Smooth muscle cell (in vitro differentiated cells): ENCODE measurements around the gene PDE11A. TPM values are rescaled to one million over a fixed set of nuclear protein-coding genes. Genes with fewer than 3 reads are reported as not detected.

Source experiments
- DNase-seq: peaks from one replicate; lab custom pipeline; 2025; ENCODE audit not compliant: unreplicated experiment; lab: John Stamatoyannopoulos, UW
- H2AFZ ChIP-seq: fragments of 200-600 bp; sonication (generic); 2 replicates; pipeline ENCODE4 v1.6.0; 2016; ENCODE audit warnings: antibody characterized with exemption, low read depth, mild to moderate bottlenecking
- H3F3A ChIP-seq: fragments of 200-600 bp; sonication (generic); 2 replicates; pipeline ENCODE4 v1.6.0; 2017; ENCODE audit warnings: antibody characterized with exemption, low read depth
- H3K27ac ChIP-seq: fragments of 200-600 bp; sonication (generic); 2 replicates; pipeline ENCODE4 v1.5.1; 2016; ENCODE audit warnings: low read depth, mild to moderate bottlenecking
- H3K27me3 ChIP-seq: fragments of 200-600 bp; sonication (generic); 2 replicates; pipeline ENCODE4 v1.6.1; 2016; ENCODE audit warnings: low read depth, mild to moderate bottlenecking
- H3K36me3 ChIP-seq: fragments of 200-600 bp; sonication (generic); 2 replicates; pipeline ENCODE4 v1.5.1; 2016; ENCODE audit warnings: low read depth
- H3K4me1 ChIP-seq: fragments of 200-600 bp; sonication (generic); 2 replicates; pipeline ENCODE4 v1.5.1; 2016; ENCODE audit warnings: low read depth
- H3K4me2 ChIP-seq: fragments of 200-600 bp; sonication (generic); 2 replicates; pipeline ENCODE4 v1.6.0; 2016; ENCODE audit warnings: mild to moderate bottlenecking
- H3K4me3 ChIP-seq: fragments of 200-600 bp; sonication (generic); 2 replicates; pipeline ENCODE4 v1.5.1; 2016; ENCODE audit warnings: mild to moderate bottlenecking
- H3K79me2 ChIP-seq: fragments of 200-600 bp; sonication (generic); 2 replicates; pipeline ENCODE4 v1.6.0; 2016; ENCODE audit warnings: low read depth, mild to moderate bottlenecking
- H3K9ac ChIP-seq: fragments of 200-600 bp; sonication (generic); 2 replicates; pipeline ENCODE4 v1.6.0; 2016; ENCODE audit warnings: low read depth
- H3K9me3 ChIP-seq: fragments of 200-600 bp; sonication (generic); replicated peaks from 2 replicates; pipeline ENCODE4 v1.5.1; 2016; ENCODE audit warnings: low read depth
- H4K20me1 ChIP-seq: fragments of 200-600 bp; sonication (generic); 2 replicates; pipeline ENCODE4 v1.6.0; 2016; ENCODE audit warnings: low read depth
- WGBS: methylation state at CpG from one replicate; pipeline ENCODE4 v1.1.7; 2016; ENCODE audit warnings: low lambda C conversion rate; 5-methylcytosine and 5-hydroxymethylcytosine counted together
- polyA plus RNA-seq: library from polyadenylated mRNA; unstranded; fragments of >200 nt; fragmentation: Nextera tagmentation; extraction: Ambion mirVana; gene quantifications from 2 replicates; pipeline ENCODE4 v1.2.1, GENCODE V29; 2016
- total RNA-seq: library from RNA; depleted of rRNA; stranded (reverse); fragments of >200 nt; gene quantifications from 2 replicates; pipeline ENCODE4 v1.2.3, GENCODE V29; 2014
- TF ChIP-seq, protein P1 (sequence below): fragments of 200-600 bp; sonication (generic); IDR thresholded peaks from 2 replicates; pipeline ENCODE4 v1.5.1; 2017; ENCODE audit warnings: borderline replicate concordance, mild to moderate bottlenecking, antibody characterized with exemption; ENCODE audit not compliant: insufficient read depth, poor library complexity, severe bottlenecking

The PDE11A gene
- total and polyA plus RNA-seq, 2 experiments from 2014 or later = under 0.01 TPM; not detected in 1

GRCh38 chr2:177676636-177677035 lies 395.9 kb downstream of the PDE11A start:
- no peak for DNase-seq
- H3K4me3 ChIP-seq = no peak overlapping the region
- H3K27me3 ChIP-seq = peaks cover 8% of the 10 kb centered on the region
- peaks cover 10% of the 10 kb centered on the region for H3K4me1 ChIP-seq
- no peaks in the 10 kb centered on the region for H4K20me1 ChIP-seq
- H3K27ac ChIP-seq = no peak overlapping the region
- 95% methylated on average over 3 of the region's 3 CpGs for WGBS
- H3K79me2 ChIP-seq = no peaks in the 10 kb centered on the region
- H3F3A ChIP-seq = no peaks in the 10 kb centered on the region
- H2AFZ ChIP-seq = no peak overlapping the region
- H3K9ac ChIP-seq = no peak overlapping the region
- no peaks in the 10 kb centered on the region for H3K36me3 ChIP-seq
- H3K4me2 ChIP-seq = no peak overlapping the region
- H3K9me3 ChIP-seq = no peaks in the 10 kb centered on the region
- TF ChIP-seq, protein P1, sequence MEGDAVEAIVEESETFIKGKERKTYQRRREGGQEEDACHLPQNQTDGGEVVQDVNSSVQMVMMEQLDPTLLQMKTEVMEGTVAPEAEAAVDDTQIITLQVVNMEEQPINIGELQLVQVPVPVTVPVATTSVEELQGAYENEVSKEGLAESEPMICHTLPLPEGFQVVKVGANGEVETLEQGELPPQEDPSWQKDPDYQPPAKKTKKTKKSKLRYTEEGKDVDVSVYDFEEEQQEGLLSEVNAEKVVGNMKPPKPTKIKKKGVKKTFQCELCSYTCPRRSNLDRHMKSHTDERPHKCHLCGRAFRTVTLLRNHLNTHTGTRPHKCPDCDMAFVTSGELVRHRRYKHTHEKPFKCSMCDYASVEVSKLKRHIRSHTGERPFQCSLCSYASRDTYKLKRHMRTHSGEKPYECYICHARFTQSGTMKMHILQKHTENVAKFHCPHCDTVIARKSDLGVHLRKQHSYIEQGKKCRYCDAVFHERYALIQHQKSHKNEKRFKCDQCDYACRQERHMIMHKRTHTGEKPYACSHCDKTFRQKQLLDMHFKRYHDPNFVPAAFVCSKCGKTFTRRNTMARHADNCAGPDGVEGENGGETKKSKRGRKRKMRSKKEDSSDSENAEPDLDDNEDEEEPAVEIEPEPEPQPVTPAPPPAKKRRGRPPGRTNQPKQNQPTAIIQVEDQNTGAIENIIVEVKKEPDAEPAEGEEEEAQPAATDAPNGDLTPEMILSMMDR = no peak

DNA sequence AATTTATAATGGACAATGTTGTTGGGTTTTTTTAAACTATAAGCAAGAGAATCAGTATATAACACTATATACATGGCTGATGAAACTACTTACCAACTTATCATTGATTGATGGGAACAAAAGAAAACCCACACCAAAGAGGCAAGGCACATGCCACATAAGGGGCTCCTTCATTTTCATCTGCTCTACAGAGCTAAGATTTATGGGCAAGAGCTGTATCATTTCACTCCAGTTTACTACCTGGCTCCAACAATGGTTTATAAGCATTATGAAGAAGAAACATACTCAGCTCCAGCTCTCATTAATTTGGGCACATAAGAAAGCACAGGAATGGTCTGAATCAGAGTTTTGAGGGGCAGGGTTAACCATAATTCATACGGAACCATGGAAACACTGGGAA lies 396.8 kb downstream of the PDE11A start:
- no peaks in the 10 kb centered on the region for H3K36me3 ChIP-seq
- H4K20me1 ChIP-seq = no peaks in the 10 kb centered on the region
- H3K9ac ChIP-seq = no peak overlapping the region
- no peak overlapping the region for H3K27ac ChIP-seq
- H3K4me1 ChIP-seq = peaks cover 15% of the 10 kb centered on the region
- TF ChIP-seq, protein P1 = no peak
- WGBS = 100% methylated on average over 1 of the region's 1 CpG
- no peak overlapping the region for H3K4me2 ChIP-seq
- no peaks in the 10 kb centered on the region for H3K9me3 ChIP-seq
- H2AFZ ChIP-seq = no peak overlapping the region
- no peak overlapping the region for H3K4me3 ChIP-seq
- no peak for DNase-seq
- H3K27me3 ChIP-seq = peaks cover 8% of the 10 kb centered on the region
- H3F3A ChIP-seq = no peaks in the 10 kb centered on the region
- H3K79me2 ChIP-seq = no peaks in the 10 kb centered on the region

DNA sequence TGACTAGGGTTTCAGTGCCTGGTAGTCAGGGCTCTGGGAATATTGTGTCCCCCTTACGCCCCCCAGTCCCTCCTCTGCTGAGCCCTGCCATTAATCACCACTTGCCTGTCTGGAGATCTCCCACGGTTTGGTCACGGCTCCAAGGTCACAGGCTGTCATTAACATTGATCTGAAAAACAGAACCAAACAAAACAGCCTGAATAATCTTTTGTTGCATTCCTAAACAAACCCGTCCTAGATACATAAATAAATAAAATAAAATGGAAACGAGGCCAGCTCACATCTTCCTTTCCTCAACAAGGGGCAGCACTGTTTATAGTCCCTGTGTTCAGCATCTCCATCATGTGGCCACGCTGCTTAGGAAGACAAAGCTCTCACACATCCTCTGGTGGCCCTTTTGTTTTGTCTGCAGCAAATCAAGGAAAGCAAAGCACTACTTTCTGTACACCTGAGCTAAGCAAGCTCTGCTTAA lies 397.2 kb downstream of the PDE11A start:
- Histone ChIP-seq H3K27me3 (peaks cover 8% of the 10 kb centered on the region), H3K4me1 (peaks cover 16% of the 10 kb centered on the region), H3K79me2 (no peaks in the 10 kb centered on the region), H4K20me1 (no peaks in the 10 kb centered on the region), H3K9me3 (no peaks in the 10 kb centered on the region), H2AFZ (no peak overlapping the region), H3K36me3 (no peaks in the 10 kb centered on the region), H3K9ac (no peak overlapping the region), H3F3A (no peaks in the 10 kb centered on the region), H3K27ac (no peak overlapping the region), H3K4me2 (no peak overlapping the region), H3K4me3 (no peak overlapping the region)
- TF ChIP-seq, protein P1 = no peak
- 38% methylated on average over 6 of the region's 6 CpGs for WGBS
- DNase-seq = no peak
